GM23338 (cell line): ENCODE data around the gene TMC2. TPM values are rescaled to one million over a fixed set of nuclear protein-coding genes. Genes with fewer than 3 reads are reported as not detected.

ENCODE experiments used
- ATAC-seq: fragments of 200-7000 bp; cut with Tn5 transposase; 3 replicates; pipeline ENCODE4 v1.9.1; 2020
- DNase-seq: peaks from one replicate; pipeline ENCODE4 v3.0.0-alpha.2; 2015; ENCODE audit warnings: low spot score
- H2AFZ ChIP-seq: fragments of 200-600 bp; sonication (generic); 2 replicates; pipeline ENCODE4 v1.8.0; 2016; ENCODE audit warnings: antibody characterized with exemption, mild to moderate bottlenecking, moderate library complexity
- H3F3A ChIP-seq: fragments of 200-600 bp; sonication (generic); replicated peaks from 2 replicates; pipeline ENCODE4 v1.8.0; 2017; ENCODE audit warnings: antibody characterized with exemption, mixed run types, low read depth
- H3K27ac ChIP-seq: fragments of 200-600 bp; sonication (generic); 2 replicates; pipeline ENCODE4 v1.6.1; 2016; ENCODE audit warnings: low read depth
- H3K27me3 ChIP-seq: fragments of 200-600 bp; sonication (generic); 2 replicates; pipeline ENCODE4 v1.8.0; 2016; ENCODE audit warnings: mild to moderate bottlenecking, mixed run types, moderate library complexity; ENCODE audit not compliant: insufficient read depth
- H3K36me3 ChIP-seq: fragments of 200-600 bp; sonication (generic); 2 replicates; pipeline ENCODE4 v1.8.0; 2016; ENCODE audit warnings: mild to moderate bottlenecking; ENCODE audit not compliant: insufficient read depth
- H3K4me1 ChIP-seq: fragments of 200-600 bp; sonication (generic); 2 replicates; pipeline ENCODE4 v1.8.0; 2016; ENCODE audit warnings: mild to moderate bottlenecking, moderate library complexity; ENCODE audit not compliant: insufficient read depth
- H3K4me2 ChIP-seq: fragments of 200-600 bp; sonication (generic); 2 replicates; pipeline ENCODE4 v1.7.1; 2017; ENCODE audit warnings: mixed run types
- H3K4me3 ChIP-seq: fragments of 200-600 bp; sonication (generic); 2 replicates; pipeline ENCODE4 v1.6.1; 2016; ENCODE audit warnings: mixed run types
- H3K79me2 ChIP-seq: fragments of 200-600 bp; sonication (generic); replicated peaks from 2 replicates; pipeline ENCODE4 v1.8.0; 2017; ENCODE audit warnings: mild to moderate bottlenecking; ENCODE audit not compliant: insufficient read depth
- H3K9me2 ChIP-seq: fragments of 200-600 bp; sonication (generic); 2 replicates; pipeline ENCODE4 v1.8.0; 2017; ENCODE audit not compliant: insufficient read depth
- H4K20me1 ChIP-seq: fragments of 200-600 bp; sonication (generic); replicated peaks from 2 replicates; pipeline ENCODE4 v1.8.0; 2017; ENCODE audit warnings: mild to moderate bottlenecking; ENCODE audit not compliant: insufficient read depth
- H3K27ac Mint-ChIP-seq: 2 replicates; pipeline ENCODE4 v1.8.0; 2020; ENCODE audit warnings: inconsistent platforms, mild to moderate bottlenecking, moderate library complexity, mixed read lengths
- H3K27me3 Mint-ChIP-seq: 3 replicates; pipeline ENCODE4 v1.8.0; 2022; ENCODE audit warnings: low read depth, mild to moderate bottlenecking, moderate library complexity, mixed read lengths, inconsistent platforms; ENCODE audit not compliant: insufficient read depth, poor library complexity
- H3K36me3 Mint-ChIP-seq: 3 replicates; pipeline ENCODE4 v1.8.0; 2021; ENCODE audit warnings: low read depth, mild to moderate bottlenecking, inconsistent platforms, moderate library complexity, mixed read lengths
- H3K4me1 Mint-ChIP-seq: 3 replicates; pipeline ENCODE4 v1.8.0; 2020; ENCODE audit warnings: mild to moderate bottlenecking, inconsistent platforms, mixed read lengths
- H3K4me3 Mint-ChIP-seq: 3 replicates; pipeline ENCODE4 v1.8.0; 2021; ENCODE audit warnings: moderate library complexity, mild to moderate bottlenecking, inconsistent platforms, mixed read lengths
- H3K9me3 Mint-ChIP-seq: 3 replicates; pipeline ENCODE4 v1.8.0; 2020; ENCODE audit warnings: moderate library complexity, mild to moderate bottlenecking, inconsistent platforms, mixed read lengths
- CTCF ChIP-seq, 2 experiments: fragments of 200-600 bp in 1 of 2; sonication (generic) in 1 of 2; conservative IDR thresholded peaks; 2 replicates each; pipeline versions ENCODE4 v1.5.1 to v1.6.1; 2016 to 2017; ENCODE audit warnings: antibody characterized with exemption in 2 of 2, low read depth in 2 of 2, mild to moderate bottlenecking in 2 of 2, moderate library complexity in 1 of 2
- ZNF462 ChIP-seq: fragments of 250-450 bp; sonication (Bioruptor Pico); IDR thresholded peaks from 2 replicates; pipeline ENCODE4 v1.5.0; 2020; ENCODE audit warnings: mild to moderate bottlenecking, moderate library complexity
- polyA plus RNA-seq: library from polyadenylated mRNA; unstranded; fragments of >200 nt; fragmentation: Nextera tagmentation; extraction: Ambion mirVana; gene quantifications from 2 replicates; pipeline ENCODE4 v1.2.1, GENCODE V29; 2016
- total RNA-seq: library from RNA; depleted of rRNA; stranded (reverse); fragments of >200 nt; shearing (Covaris generic); gene quantifications from 2 replicates; pipeline ENCODE4 v1.2.3, GENCODE V29; 2014

TMC2 gene
- total and polyA plus RNA-seq, 2 experiments from 2014 or later, result not detected

GRCh38 chr20:2663364-2663886 lies 127.1 kb downstream of the TMC2 start (continued):
- TF ChIP-seq CTCF (conservative IDR thresholded peaks at IDR 0.05; ENCODE audit: low read depth in 2 of 2) (no peak), ZNF462 (no peak)

DNA sequence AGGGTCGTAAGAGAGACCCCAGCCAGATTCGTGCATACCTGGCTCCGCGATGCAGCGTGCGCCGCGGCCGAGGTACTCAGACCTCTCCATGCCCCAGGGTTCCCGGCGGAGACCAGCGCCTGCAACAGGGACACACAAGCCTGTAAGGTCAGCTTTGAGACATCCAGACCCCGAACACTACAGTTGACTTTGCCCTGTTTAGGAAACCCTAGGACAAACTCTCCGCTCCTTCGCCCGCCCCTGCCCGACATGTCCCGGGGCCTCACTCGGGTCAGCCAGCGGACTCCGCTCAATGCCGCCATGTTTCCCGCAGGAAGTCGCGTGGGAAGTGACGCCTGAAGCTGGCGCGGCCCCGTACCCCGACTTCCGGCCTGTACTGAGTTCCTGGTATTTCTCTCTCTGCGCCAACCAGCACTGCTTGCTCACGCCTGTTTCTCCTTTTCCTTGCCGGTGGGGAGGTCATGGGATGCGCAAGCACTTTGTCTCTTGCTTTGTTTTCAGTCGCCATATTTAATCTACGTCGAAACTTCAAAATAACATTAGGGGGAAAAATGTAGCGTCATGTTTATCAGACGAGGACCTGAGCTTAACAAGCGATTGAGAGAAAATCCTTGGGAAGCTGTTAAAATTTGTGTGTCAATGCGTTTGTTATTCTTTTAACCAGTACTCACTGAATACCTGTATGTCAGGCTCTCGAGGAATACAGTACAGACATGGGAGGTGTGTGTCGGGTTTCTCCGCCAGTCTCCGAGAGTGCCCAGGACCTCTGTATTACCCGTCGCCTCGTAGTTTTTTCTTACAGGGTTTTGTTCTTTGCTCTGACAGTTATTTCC lies 127.7 kb downstream of the TMC2 start, which contains the start of gene IDH3B:
Gene IDH3B, minus strand, starts transcription at position 330 of the 833 bp plus-strand sequence. Its CDS starts 28 bp downstream, at position 302.
- Histone ChIP-seq H3F3A (peaks cover 15% of the 10 kb centered on the region), H3K4me1 (peaks cover 4% of the 10 kb centered on the region; the same call in 1 of the 2 replicates), H3K79me2 (peaks cover 23% of the 10 kb centered on the region; the same call in 1 of the 2 replicates), H3K4me2 (peak within 1 kb of the TSS; percentile 98), H3K4me3 (peak within 1 kb of the TSS; percentile 73), H3K27me3 (peaks cover 8% of the 10 kb centered on the region; the same call in 1 of the 2 replicates), H3K27ac (peak within 1 kb of the TSS; percentile 98), H4K20me1 (peaks cover 9% of the 10 kb centered on the region; the same call in 1 of the 2 replicates), H2AFZ (no peak within 1 kb of the TSS), H3K9me2 (no peaks in the 10 kb centered on the region; the same call in 1 of the 2 replicates), H3K36me3 (0 out of 2 replicates have a peak, but pooled peaks cover 3% of the 10 kb centered on the region)
- peak; percentile 96 for DNase-seq
- no peaks in the 10 kb centered on the region for H3K9me3 Mint-ChIP-seq
- H3K36me3 Mint-ChIP-seq, result peaks cover 45% of the 10 kb centered on the region
- H3K27me3 Mint-ChIP-seq, result peaks cover 6% of the 10 kb centered on the region
- peak within 1 kb of the TSS; percentile 79 for H3K4me3 Mint-ChIP-seq
- peak; percentile 90 for ATAC-seq
- H3K4me1 Mint-ChIP-seq, result peaks cover 5% of the 10 kb centered on the region
- H3K27ac Mint-ChIP-seq, result peak within 1 kb of the TSS; percentile 97
- TF ChIP-seq ZNF462, result no peak
